GM21786 (cell line): ENCODE measurements around the gene MOB1A.
A peak's percentile ranks its signal among the peaks of the same experiment; 100 is the strongest.
"Not testable (repeated sequence)": the region's sequence is repeated elsewhere in the genome, so short reads cannot be mapped to it uniquely, and the experiment has no call there.

Experiments
- ATAC-seq: cut with Tn5 transposase; IDR thresholded peaks from one replicate; pipeline ENCODE4 v1.9.1; 2021; ENCODE audit not compliant: unreplicated experiment

MOB1A gene

DNA sequence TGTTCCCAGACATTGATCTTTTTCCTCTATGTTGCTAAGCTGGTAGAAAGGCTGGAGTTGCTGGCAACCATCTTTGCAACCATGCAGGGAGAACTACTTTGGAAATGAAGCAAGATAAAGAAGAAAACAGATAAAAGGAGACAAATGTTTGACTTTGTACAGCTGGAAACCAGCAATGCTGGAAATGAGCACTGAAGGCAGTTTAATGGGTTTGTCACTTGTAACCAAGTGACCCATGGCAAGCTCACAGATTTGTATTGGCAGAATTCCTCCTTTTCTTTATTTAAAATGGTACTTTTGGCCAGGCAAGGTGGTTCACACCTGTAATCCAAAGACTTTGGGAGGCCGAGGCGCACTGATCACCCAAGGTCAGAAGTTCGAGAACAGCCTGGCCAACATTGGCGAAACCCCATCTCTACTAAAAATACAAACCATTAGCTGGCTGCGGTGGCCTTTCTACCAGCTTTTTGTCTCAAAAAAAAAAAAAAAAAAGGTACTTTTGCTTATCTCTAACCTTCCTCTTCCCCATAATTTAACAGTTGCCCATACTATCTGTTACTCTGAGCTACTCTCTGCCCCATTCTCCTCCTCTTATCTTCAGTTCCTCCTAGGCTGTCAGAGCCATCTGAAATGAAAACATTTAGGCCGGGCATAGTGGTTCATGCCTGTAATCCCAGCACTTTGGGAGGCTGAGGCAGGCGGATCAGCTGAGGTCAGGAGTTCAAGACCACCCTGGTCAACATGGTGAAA is 28.9 kb downstream of the MOB1A start:
- no peak for ATAC-seq

DNA sequence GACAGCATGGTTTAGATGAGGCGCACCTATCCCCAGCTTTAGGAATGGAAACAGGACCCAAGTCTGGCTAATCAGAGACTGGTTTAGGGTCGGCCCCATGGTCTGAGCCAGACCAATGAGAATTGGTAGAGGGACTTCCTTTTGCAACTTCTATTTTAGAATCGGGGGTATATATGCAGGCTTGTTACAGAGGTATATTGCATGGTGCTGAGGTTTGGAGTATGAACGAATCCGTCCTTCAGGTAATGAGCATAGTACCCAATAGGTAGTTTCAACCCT is 29.5 kb downstream of the MOB1A start:
- ATAC-seq = no peak

DNA sequence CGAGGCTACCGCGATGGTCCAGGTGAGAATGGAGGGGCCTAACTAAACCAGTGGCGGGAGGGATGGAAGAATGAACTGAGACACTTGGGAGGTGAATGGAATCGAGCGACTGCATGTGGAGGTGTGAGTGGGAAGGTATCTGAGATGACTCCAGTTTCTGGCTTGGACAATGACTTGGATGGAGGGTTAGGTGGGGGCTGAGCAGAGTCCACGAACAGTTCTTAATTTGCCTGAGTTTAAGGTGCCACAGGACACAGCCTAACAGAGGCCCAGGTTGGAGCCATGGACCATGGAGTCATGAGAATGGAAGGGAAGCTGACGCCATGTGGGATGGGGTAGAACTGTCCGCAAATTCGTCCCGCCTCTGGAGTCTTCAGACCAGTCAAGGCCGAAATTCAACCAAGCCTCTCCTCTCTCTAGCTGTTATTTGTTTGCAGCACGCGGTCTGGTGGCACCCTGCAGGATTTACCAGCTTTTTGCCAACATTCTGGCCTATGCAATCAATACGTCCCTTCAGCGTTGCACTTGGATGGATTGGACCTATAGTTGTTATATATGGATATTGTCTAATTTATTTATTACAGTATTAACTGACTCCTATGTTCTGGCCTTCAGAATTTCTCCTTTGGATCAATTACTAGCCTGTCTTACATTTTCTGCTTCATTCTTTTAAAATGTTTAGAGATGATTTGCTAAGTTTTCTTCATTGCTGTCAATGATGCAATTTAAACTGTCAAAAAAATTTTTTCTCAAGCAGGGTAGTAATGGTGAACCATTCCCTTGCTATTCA is 30.0 kb downstream of the MOB1A start:
- no peak for ATAC-seq

GRCh38 chr2:74147727-74148456 is 30.8 kb downstream of the MOB1A start, which contains the start of gene BOLA3:
BOLA3 (minus strand) TSS chr2:74147912; CDS start chr2:74147874, 38 bp downstream.
- peak; percentile 82 for ATAC-seq

- ATAC-seq = peak; percentile 28
Observed at GRCh38 chr2:74146929-74147726, 31.6 kb downstream of the MOB1A start.

DNA sequence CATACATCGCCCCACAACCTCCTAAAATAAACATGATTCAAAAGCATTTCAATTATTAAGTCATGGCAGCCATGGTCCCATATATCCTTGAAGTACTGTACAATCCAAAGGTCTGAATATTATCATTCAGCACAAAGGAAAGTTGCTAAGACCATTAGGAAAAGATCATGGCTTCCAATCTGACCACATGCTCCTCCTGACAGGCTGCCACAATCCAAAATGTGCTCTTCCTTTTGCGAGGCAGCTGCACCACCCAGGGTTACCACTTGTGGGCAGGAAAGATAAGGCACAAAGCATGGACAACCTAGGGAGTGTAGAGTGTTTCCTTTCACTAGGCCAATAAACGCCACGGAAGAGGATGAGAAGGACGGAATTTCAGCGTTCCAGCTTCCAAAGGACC is 36.3 kb downstream of the MOB1A start:
- ATAC-seq = no peak

- no peak for ATAC-seq
Observed at GRCh38 chr2:74138600-74139323, 39.9 kb downstream of the MOB1A start.

DNA sequence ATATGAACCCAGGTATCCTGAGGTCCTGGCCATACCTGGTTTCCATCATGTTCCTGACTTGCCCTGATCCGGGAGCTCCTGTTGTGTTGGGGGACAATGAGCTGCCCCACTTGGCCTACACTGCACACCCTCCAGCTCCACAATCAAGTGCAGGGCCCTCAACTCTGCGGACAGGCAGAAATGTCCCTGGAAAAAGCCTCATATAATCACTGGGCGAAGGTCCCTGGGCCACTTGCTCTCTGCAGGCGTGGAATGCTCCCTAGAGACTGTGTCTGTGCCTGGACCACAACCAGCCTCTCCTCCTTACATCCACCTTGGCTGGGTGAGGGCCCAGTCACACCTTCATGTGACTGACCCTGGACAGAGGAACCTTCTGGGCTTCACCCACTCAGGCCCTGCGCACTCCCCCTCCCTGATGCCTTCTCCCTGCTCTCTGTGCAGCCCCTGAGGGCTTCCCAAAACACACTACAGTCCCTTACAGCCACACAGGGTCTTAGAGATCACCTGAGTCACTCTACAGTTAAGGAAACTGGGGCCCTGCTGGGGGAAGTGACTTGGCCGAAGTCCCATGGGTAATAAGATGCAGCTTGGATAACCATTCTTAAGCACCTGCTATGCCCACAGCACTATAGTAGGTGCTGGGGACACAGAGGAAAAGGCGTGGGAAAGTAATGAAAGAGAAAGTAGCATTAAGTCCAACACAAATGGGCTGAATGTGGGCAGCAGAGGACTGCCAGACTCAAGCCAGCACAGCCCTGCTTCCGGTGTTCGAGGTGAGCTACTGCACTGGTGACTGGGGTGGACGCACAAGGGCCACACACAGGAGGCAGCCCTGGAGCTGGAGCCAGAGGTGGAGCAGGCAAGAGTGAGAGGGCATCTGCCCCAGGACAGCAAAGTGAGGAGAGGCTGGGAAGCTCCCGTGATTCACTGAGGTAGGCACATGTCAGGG is 40.8 kb downstream of the MOB1A start:
- no peak for ATAC-seq

- no peak for ATAC-seq
Observed at GRCh38 chr2:74131901-74132300, 46.8 kb downstream of the MOB1A start.

DNA sequence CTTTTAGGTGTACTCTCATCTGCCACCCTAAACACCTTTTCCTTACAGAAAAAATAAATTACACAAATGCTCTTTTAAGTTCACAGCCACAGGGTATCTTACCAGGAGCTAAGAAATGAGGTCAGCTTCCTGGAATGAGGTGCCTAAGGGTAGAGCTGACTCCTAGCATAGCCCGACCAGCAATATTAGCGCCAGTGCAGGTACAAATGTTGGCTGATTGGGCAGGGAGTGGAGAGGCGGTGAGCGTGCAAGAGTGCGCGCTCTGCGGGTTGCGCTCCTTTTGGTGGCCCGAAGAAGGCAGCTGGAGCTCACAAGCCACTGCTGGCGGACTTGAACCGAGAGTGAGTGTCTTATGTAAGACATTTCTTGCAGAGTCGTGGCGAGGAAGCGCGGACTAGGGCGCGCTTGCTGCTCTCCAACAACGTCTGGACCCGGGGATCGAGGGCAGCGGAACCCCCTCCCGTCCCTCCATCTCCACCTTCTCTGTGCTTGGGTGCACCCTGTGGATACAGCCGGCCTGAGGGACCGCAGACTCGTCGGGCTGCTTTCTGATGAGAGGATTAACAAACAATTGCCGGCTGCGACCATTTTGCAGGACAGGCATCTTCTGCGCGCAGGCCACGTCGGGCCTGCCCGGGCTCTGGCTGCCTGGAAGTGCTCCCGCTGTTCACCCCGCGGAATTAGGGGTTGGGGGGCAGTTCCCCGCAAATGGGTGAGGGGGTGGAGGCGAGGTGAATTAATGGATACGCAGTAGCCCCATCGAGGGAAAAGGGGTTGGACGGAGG is 48.3 kb downstream of the MOB1A start:
- no peak for ATAC-seq

- ATAC-seq = no peak
Observed at GRCh38 chr2:74128206-74128605, 50.5 kb downstream of the MOB1A start.

DNA sequence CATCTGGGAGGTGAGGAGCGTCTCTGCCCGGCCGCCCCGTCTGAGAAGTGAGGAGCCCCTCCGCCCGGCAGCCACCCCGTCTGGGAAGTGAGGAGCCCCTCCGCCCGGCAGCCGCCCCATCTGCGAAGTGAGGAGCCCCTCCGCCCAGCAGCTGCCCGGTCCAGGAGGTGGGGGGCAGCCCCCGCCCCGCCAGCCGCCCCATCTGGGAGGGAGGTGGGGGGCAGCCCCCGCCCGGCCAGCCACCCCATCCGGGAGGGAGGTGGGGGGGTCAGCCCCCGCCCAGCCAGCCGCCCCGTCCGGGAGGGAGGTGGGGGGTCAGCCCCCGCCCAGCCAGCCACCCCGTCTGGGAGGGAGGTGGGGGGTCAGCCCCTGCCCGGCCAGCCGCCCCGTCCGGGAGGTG is 54.7 kb downstream of the MOB1A start:
- ATAC-seq = not testable (repeated sequence)

DNA sequence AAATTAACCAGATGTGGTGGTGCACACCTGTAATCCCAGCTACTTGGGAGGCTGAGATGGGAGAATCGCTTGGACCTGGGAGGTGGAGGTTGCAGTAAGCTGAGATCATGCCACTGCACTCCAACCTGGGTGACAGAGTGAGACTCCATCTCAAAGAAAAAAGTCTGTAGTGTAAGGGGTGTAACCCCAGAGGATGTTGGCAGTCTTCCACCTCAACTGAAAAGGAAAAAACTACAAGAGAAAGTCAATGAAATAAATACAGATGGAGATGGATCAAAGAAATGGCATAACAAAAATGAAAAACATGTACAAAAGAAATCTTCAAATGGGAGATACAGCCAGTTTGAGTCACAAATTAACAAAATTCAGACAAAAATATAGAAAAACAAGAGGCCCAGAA is 56.8 kb downstream of the MOB1A start:
- ATAC-seq = not testable (repeated sequence)

GRCh38 chr2:74119912-74120825 is 58.5 kb downstream of the MOB1A start:
- ATAC-seq = peak; percentile 92

- ATAC-seq = no peak
Observed at GRCh38 chr2:74119339-74119738, 59.3 kb downstream of the MOB1A start.

DNA sequence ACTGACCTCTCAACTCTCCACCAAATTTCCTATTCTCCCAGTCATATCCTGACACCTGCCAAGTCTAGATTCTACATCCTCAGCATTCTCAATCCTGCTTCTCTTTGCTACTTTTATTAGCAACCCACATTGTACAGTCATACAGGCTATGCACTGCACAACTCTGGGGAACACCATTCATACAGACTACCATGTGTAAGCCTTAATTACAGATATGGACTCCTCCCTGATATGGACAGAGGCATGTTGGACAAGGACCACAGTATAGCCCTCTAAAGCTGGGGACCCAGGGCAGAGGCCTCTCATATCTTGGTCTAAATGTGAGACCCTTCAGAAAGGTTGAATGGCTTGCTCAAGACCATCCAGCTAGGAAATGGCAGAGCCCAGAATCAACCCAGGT is 67.3 kb downstream of the MOB1A start:
- no peak for ATAC-seq

- no peak for ATAC-seq
Observed at GRCh38 chr2:74110537-74110936, 68.1 kb downstream of the MOB1A start.
